ENCODE measurements around the gene NEU1.
A peak's percentile ranks its signal among the peaks of the same experiment; 100 is the strongest.

The NEU1 gene

GRCh38 chr6:31892821-31893220 lies 30.2 kb upstream of the NEU1 start:
- no peak for DNase-seq

DNA sequence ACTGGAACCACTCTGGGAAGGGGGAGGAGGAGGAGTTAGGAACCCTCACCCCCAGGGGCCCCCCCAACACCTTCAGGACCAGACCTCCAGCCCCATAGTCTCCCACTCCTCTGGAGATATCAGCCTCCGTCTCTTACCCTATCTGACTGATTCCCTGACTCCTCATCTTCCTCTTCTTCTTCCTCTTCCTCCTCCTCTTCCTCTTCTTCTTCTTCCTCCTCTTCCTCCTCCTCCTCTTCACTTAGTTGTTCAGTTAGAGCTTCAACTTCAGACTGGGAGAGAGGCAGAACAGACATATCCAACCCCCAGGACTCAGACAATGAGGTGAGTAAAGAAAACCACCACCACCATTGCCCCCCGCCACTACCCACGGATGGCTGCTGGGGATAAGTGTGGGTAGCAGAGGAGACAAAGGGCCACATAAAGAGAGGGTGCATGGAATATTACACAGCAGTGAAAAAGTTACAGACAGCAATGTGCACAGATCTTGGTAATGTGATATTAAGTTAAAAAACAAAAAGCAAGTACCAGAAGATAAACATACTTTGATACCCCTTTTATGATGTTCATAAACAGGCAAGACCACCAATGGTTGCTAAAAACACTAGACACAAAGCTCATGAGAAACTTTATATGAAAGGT lies 26.8 kb upstream of the NEU1 start:
- no peak for DNase-seq

GRCh38 chr6:31888276-31889258 lies 25.9 kb upstream of the NEU1 start:
- peak; percentile 27 to 61 for DNase-seq

GRCh38 chr6:31887173-31888007 lies 24.8 kb upstream of the NEU1 start:
- no peak for DNase-seq

GRCh38 chr6:31886541-31886991 lies 23.9 kb upstream of the NEU1 start:
- no peak for DNase-seq

DNA sequence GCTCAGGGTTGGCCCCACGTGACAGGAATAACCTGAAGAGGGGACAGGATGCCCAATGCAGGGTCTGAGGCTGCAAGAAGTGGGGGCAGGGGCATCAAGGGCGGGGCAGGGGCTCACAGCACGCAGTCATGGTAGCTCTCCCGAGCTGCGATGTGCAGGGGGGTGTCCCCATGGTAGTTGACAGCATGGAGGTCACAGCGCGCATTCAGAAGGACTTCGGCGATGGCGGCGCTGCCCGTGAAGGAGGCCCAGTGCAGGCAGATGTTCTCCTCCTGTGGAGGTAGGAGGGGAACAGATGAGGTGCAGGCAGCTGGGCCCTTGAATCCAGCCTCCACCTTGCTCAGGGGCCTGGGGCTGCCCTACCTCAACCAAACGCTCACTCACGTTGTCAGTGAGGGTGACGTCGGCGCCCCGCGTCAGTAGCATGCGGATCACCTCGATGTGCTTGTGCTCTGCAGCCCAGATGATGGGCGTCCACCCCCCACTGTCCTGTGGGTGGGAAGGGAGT lies 22.0 kb upstream of the NEU1 start:
- no peak for DNase-seq

DNA sequence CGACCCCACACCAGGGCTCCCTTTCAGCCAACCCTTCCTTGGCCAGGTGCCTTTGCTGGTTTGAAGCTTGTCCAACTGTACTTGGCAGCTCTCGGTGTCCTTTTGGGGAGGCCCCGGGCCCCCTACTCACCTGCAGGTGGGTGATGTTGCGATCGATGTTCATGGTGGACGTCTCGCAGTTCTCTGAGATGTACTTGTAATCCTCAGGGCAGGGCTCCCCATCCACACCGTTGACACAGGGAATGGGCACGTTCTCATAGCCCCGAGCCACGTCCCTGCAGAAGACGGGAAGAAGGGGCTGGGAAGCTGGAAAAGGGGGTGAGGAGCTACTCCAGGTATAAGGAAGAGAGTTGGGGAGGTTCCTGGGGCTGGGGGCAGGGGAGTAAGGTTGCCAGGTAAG lies 21.1 kb upstream of the NEU1 start:
- no peak for DNase-seq

- DNase-seq, result no peak
Measured at GRCh38 chr6:31882344-31882743, 19.7 kb upstream of the NEU1 start.

GRCh38 chr6:31881136-31881859 lies 18.7 kb upstream of the NEU1 start:
- DNase-seq, result no peak

DNA sequence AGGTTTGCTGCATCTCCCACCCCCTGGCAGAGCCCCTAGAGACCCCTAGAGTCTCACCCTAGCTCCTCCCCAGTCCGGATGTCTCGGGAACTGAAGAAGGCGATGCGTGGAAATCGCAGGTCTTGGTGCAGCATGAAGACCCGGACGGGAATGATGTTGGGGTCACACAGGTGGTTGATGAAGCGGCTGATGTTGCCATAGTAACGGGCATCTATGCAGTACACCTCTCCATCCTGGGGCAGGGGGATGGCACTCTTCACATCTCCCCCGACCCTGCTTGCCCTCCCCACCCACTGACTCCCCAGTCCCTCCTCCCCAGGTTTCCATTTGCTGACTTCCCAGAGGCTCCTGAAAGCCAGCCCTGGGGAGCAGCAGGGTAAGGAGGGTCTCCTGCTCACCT lies 18.0 kb upstream of the NEU1 start:
- no peak for DNase-seq

DNA sequence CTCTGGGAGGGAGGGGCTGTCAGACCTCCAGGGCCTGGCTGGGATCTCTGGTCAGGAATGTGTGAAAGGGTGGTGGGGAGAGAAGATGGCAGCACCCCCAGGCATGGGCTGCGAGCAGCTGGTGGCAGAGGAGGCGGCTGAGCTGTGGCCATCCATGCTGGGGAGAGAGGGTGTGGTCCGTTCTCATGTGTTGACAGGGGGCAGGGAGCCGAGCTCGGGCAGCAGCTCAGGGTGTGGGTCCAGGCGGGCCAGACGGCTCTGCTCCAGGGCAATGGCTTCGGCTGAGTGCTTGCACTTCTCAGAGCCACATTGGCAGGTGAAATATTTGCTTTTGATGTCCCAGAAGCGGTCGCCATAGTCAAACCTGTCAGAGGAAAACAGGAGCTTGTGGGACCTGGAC lies 17.3 kb upstream of the NEU1 start:
- DNase-seq, result no peak

DNA sequence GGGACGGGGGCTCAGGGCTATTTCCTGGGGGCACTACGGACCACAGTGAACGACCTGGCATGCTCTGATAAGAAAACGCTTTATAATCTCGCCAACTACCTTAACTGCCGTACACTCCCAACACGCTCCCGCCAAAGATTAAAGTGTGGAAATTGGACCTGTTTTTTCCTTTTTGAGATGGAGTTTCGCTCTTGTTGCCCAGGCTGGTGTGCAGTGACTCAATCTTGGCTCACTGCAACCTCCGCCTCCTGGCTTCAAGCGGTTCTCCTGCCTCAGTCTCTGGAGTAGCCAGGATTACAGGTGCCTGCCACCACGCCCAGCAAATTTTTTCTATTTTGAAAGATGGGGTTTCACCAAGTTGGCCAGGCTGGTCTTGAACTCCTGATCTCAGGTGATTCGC lies 16.5 kb upstream of the NEU1 start:
- no peak for DNase-seq

GRCh38 chr6:31878726-31879125 lies 16.1 kb upstream of the NEU1 start, which contains the start of gene SLC44A4:
TSS of gene SLC44A4 (minus strand) at chr6:31878997. CDS start at chr6:31878980, 17 bp downstream.
- no peak for DNase-seq

- no peak for DNase-seq
Measured at GRCh38 chr6:31878222-31878621, 15.6 kb upstream of the NEU1 start.

DNA sequence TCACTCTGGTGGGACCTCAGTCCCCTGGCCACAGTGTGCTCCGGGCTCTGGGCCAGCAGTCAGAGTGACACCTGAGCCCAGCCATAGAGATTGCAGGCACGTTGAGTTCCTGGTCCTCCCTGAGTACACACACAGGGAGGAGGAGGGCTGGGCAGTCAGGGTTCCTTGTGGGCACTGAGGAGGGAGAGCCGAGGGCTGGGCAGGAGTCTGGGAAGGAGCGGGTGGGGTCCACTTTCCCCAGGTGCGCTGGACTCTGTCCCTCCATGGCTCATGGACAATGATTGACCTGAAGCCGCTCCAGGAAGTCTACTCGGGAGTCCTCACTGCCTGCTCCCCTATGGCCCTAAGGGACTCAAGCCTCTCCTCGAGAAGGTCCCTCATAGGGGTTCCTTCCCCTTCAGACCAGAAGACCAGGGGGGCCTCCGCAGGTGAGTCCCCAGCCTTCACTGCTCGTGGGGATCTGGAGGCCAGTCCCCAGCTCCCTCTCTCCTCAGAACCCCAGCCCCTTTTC lies 15.1 kb upstream of the NEU1 start:
- no peak for DNase-seq

- DNase-seq, result no peak
Measured at GRCh38 chr6:31877125-31877650, 14.6 kb upstream of the NEU1 start.

DNA sequence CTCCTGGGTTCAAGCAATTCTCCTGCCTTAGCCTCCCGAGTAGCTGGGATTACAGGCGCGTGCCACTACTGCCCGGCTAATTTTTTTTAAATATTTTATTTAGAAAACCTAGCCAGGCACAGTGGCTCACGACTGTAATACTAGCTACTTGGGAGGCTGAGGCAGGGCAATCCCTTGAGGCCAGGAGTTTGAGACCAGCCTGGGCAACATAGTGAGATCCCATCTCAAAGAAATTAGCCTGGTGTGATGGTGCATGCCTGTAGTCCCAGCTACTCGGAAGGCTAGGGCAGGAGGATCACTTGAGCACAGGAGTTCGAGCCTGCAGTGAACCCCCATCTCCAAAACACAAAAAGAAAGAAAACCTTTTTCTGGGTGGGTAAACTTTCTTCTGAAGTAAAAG lies 13.7 kb upstream of the NEU1 start:
- DNase-seq, result no peak

- no peak for DNase-seq
Measured at GRCh38 chr6:31875877-31876276, 13.3 kb upstream of the NEU1 start.

GRCh38 chr6:31874836-31875572 lies 12.4 kb upstream of the NEU1 start:
- no peak for DNase-seq

GRCh38 chr6:31874084-31874670 lies 11.6 kb upstream of the NEU1 start:
- DNase-seq, result no peak

All from stimulated activated CD4-positive, alpha-beta T cell treated with anti-CD3 and anti-CD28 coated beads, Interleukin-4, amount 100 ng/mL, for 4 hours (primary cell).